ENCODE results near the gene MICA. TPM values are rescaled to one million over a fixed set of nuclear protein-coding genes. Genes with fewer than 3 reads are reported as not detected.

Gene MICA
- total and polyA plus RNA-seq, 7 donors, result 2.7 to 5.7 (median 5.0) TPM

GRCh38 chr6:31462026-31462963, 58.9 kb downstream of the MICA start:
- peak in 3 of 4 donors; percentile 11 to 25 (median 11) for ATAC-seq
- 54 to 59% (median 56%) methylated on average over 11 of the region's 11 CpGs for WGBS, 3 donors
- intact Hi-C loops (cut with DNase I), result no loop called here

DNA sequence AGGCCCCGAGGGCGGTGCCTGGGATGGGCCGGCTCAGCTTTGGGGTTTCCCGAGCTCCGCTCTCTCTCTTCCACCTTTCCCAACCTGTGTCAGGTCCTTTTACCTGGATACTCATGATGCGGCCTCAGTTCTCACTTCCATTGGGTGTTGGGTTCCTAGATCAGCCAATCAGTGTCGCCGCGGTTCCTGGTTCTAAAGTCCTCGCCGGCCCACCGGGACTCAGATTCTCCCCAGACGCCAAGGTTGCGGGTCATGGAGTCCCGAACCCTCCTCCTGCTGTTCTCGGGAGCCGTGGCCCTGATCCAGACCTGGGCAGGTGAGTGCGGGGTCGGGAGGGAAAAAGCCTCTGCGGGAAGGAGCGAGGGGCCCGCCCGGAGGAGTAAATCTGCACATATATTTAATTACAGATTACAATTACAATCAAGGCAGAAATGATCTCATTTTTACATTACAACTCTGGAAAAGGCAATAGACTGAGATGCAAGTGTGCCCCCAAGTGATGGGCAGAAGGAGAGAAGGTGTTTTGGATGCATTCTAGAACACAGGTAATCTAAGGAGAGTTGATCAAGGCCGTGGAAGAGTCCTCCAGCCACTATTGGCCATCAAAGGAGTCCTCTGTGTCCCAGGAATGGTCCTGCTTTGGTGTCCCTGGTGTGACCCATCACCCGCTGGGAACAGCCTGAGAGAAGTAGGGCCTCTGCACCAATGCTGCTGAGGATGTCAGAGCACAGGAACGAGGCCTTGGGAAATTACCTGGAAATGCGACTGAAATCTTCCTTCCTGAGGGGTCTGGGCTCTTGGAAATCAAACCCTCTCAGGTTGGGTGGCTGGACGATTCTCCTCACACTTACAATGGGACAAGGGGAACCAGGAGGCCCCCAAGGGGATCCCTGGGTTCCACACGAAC, 59.8 kb downstream of the MICA start:
- intact Hi-C loops (cut with DNase I), result no loop called here
- TF ChIP-seq, protein P1, sequence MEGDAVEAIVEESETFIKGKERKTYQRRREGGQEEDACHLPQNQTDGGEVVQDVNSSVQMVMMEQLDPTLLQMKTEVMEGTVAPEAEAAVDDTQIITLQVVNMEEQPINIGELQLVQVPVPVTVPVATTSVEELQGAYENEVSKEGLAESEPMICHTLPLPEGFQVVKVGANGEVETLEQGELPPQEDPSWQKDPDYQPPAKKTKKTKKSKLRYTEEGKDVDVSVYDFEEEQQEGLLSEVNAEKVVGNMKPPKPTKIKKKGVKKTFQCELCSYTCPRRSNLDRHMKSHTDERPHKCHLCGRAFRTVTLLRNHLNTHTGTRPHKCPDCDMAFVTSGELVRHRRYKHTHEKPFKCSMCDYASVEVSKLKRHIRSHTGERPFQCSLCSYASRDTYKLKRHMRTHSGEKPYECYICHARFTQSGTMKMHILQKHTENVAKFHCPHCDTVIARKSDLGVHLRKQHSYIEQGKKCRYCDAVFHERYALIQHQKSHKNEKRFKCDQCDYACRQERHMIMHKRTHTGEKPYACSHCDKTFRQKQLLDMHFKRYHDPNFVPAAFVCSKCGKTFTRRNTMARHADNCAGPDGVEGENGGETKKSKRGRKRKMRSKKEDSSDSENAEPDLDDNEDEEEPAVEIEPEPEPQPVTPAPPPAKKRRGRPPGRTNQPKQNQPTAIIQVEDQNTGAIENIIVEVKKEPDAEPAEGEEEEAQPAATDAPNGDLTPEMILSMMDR (IDR thresholded peaks at IDR 0.05), result no peak
- H3K4me1 ChIP-seq, result peaks cover 4% of the 10 kb centered on the region
- H3K36me3 ChIP-seq (ENCODE audit: insufficient read depth in 1 of 2, low read depth in 1 of 2), result no peaks in the 10 kb centered on the region
- H3K4me3 ChIP-seq, result peak overlapping the region; percentile 63
- WGBS, 3 donors, result 21 to 23% (median 22%) methylated on average over 27 to 29 of the region's 29 CpGs
- no peaks in the 10 kb centered on the region for H3K9me3 ChIP-seq
- H3K27me3 ChIP-seq (ENCODE audit: insufficient read depth in 3 of 3, low read length in 2 of 3), result peaks cover 0 to 16% (median 0%) of the 10 kb centered on the region in 3 donors
- DNase-seq, result peak; percentile 70 to 81
- ATAC-seq, result peak; percentile 85 to 99 (median 96)
- peak overlapping the region; percentile 69 for H3K27ac ChIP-seq

More at GRCh38 chr6:31462026-31462963, 58.9 kb downstream of the MICA start:
- peak overlapping the region; percentile 69 for H3K27ac ChIP-seq
- TF ChIP-seq, protein P1 (IDR thresholded peaks at IDR 0.05), result no peak
- no peaks in the 10 kb centered on the region for H3K9me3 ChIP-seq
- H3K36me3 ChIP-seq (ENCODE audit: insufficient read depth in 1 of 2, low read depth in 1 of 2), result no peaks in the 10 kb centered on the region
- H3K4me1 ChIP-seq, result peaks cover 4% of the 10 kb centered on the region
- H3K27me3 ChIP-seq (ENCODE audit: insufficient read depth in 3 of 3, low read length in 2 of 3), result peaks cover 0 to 16% (median 0%) of the 10 kb centered on the region in 3 donors
- H3K4me3 ChIP-seq, result peak overlapping the region; percentile 63
- DNase-seq, result no peak

DNA sequence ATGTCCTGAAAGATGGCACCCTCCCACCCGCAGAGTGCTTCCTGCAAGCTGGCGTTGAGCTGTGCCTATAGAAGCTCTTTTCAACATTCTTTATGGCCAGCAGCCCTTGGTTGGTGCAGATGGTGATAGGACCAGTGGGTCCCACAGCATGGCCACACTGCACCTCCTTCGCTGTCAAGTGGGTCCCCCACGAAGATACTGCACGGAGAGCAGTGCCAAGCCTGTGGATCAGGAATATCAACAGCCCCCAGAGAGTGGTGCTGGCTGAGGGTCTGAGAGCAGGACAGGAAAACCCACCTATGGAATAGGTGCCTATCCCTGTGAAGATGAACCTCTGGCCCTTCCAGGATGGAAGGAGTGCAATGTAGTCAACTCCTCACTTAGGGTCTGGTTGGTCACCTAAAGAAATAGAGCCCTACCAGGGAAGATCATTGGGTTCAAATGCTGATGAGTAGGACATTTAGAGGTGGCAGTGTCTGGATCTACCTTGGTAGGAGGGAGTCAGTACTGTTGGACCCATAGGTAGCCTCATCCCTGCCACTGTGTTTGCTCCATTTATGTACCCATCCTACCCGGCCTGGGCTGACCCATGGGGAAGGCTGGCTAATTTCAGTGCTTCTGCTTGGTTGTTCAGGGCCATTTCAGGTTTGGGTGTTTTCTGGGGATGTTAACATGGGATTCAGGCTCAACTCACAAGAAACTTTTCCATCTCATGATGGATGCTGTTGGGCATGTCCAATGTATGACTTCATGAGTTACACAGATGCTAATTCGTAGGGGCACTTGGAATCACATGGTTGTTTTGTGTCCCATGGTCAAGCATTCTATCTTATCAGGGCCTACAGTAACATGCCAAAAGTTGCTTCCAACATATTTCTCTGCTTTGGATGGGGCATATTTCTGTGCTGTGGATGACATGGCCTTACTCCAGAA, 61.1 kb downstream of the MICA start:
- Histone ChIP-seq H3K27ac (no peak overlapping the region), H3K36me3 (ENCODE audit: insufficient read depth in 1 of 2, low read depth in 1 of 2) (no peaks in the 10 kb centered on the region), H3K9me3 (no peaks in the 10 kb centered on the region), H3K27me3 (ENCODE audit: insufficient read depth in 3 of 3, low read length in 2 of 3) (peaks cover 0 to 16% (median 0%) of the 10 kb centered on the region in 3 donors), H3K4me3 (peak overlapping the region; percentile 63), H3K4me1 (peaks cover 4% of the 10 kb centered on the region)
- ATAC-seq (no peak), DNase-seq (no peak)
- TF ChIP-seq, protein P1 (IDR thresholded peaks at IDR 0.05), result no peak
- intact Hi-C loops (cut with DNase I), result no loop called here
- WGBS, 3 donors, result 76 to 77% (median 77%) methylated on average over 7 of the region's 7 CpGs

Other genes with a start within 250 kb of the MICA start
- 10 to 100 TPM; 10.3 to 15.2 (median 12.9) TPM for gene CCHCR1, start 245.8 kb upstream of the MICA start, total RNA-seq
- gene CCHCR1, start 245.8 kb upstream of the MICA start, polyA plus RNA-seq, result 1 to 10 TPM; 7.4 to 9.7 (median 8.3) TPM
- 1 to 10 TPM; 1.8 to 2.3 (median 2.0) TPM for gene TCF19, start 245.0 kb upstream of the MICA start, total RNA-seq
- gene TCF19, start 245.0 kb upstream of the MICA start, polyA plus RNA-seq, result 1 to 10 TPM; 1.4 to 4.8 (median 1.8) TPM
- gene POU5F1, start 232.9 kb upstream of the MICA start, total RNA-seq, result under 1 TPM in 3 of 4 donors, not detected in 1; 0.22 to 0.34 (median 0.23) TPM
- under 1 TPM; 0.27 to 0.89 (median 0.52) TPM for gene POU5F1, start 232.9 kb upstream of the MICA start, polyA plus RNA-seq
- 100 to 1,000 TPM in 3 of 4 donors, 10 to 100 TPM in 1; 99.5 to 131 (median 116) TPM for gene HLA-C, start 131.5 kb upstream of the MICA start, total RNA-seq
- gene HLA-C, start 131.5 kb upstream of the MICA start, polyA plus RNA-seq, result 100 to 1,000 TPM in 1 of 3 donors, 10 to 100 TPM in 2; 62.5 to 143 (median 80.1) TPM
- 100 to 1,000 TPM; 185 to 402 (median 277) TPM for gene HLA-B, start 46.4 kb upstream of the MICA start, total RNA-seq
- gene HLA-B, start 46.4 kb upstream of the MICA start, polyA plus RNA-seq, result 100 to 1,000 TPM; 138 to 237 (median 218) TPM
- 1 to 10 TPM in 1 of 4 donors, under 1 TPM in 3; 0.65 to 1.0 (median 0.75) TPM for gene MICB, start 94.5 kb downstream of the MICA start, total RNA-seq
- under 1 TPM; 0.25 to 0.42 (median 0.25) TPM for gene MICB, start 94.5 kb downstream of the MICA start, polyA plus RNA-seq
- not detected for gene MCCD1, start 125.4 kb downstream of the MICA start, total RNA-seq
- not detected for gene MCCD1, start 125.4 kb downstream of the MICA start, polyA plus RNA-seq
- 100 to 1,000 TPM; 141 to 186 (median 165) TPM for gene DDX39B, start 138.4 kb downstream of the MICA start, total RNA-seq
- gene DDX39B, start 138.4 kb downstream of the MICA start, polyA plus RNA-seq, result 100 to 1,000 TPM; 128 to 174 (median 134) TPM
- gene ATP6V1G2, start 143.0 kb downstream of the MICA start, total RNA-seq, result 1 to 10 TPM in 2 of 4 donors, under 1 TPM in 2; 0.66 to 2.8 (median 0.94) TPM
- gene ATP6V1G2, start 143.0 kb downstream of the MICA start, polyA plus RNA-seq, result 1 to 10 TPM in 2 of 3 donors, under 1 TPM in 1; 0.95 to 4.7 (median 1.7) TPM
- gene NFKBIL1, start 144.0 kb downstream of the MICA start, total RNA-seq, result 10 to 100 TPM; 13.7 to 19.1 (median 15.4) TPM
- 10 to 100 TPM; 20.8 to 29.3 (median 21.6) TPM for gene NFKBIL1, start 144.0 kb downstream of the MICA start, polyA plus RNA-seq
- not detected for gene LTA, start 168.7 kb downstream of the MICA start, total RNA-seq
- under 1 TPM in 2 of 3 donors, not detected in 1; 0.05 to 0.10 TPM for gene LTA, start 168.7 kb downstream of the MICA start, polyA plus RNA-seq
- under 1 TPM in 3 of 4 donors, not detected in 1; 0.34 to 0.81 (median 0.61) TPM for gene TNF, start 172.0 kb downstream of the MICA start, total RNA-seq
- gene TNF, start 172.0 kb downstream of the MICA start, polyA plus RNA-seq, result under 1 TPM in 2 of 3 donors, not detected in 1; 0.09 TPM
- under 1 TPM; 0.69 to 0.79 (median 0.74) TPM for gene LTB, start 178.8 kb downstream of the MICA start, total RNA-seq
- 1 to 10 TPM in 1 of 3 donors, under 1 TPM in 2; 0.08 to 1.0 (median 0.17) TPM for gene LTB, start 178.8 kb downstream of the MICA start, polyA plus RNA-seq
- gene LST1, start 182.7 kb downstream of the MICA start, total RNA-seq, result 1 to 10 TPM; 1.8 to 5.6 (median 3.1) TPM
- 1 to 10 TPM; 1.2 to 1.8 (median 1.7) TPM for gene LST1, start 182.7 kb downstream of the MICA start, polyA plus RNA-seq
- gene NCR3, start 189.4 kb downstream of the MICA start, total RNA-seq, result not detected
- under 1 TPM in 2 of 3 donors, not detected in 1; 0.08 to 0.20 TPM for gene NCR3, start 189.4 kb downstream of the MICA start, polyA plus RNA-seq
- 1 to 10 TPM; 2.6 to 9.5 (median 4.6) TPM for gene AIF1, start 211.6 kb downstream of the MICA start, total RNA-seq
- gene AIF1, start 211.6 kb downstream of the MICA start, polyA plus RNA-seq, result 10 to 100 TPM in 1 of 3 donors, 1 to 10 TPM in 2; 4.9 to 11.3 (median 5.7) TPM
- gene PRRC2A, start 217.1 kb downstream of the MICA start, total RNA-seq, result 100 to 1,000 TPM in 1 of 4 donors, 10 to 100 TPM in 3; 80.1 to 116 (median 81.7) TPM
- gene PRRC2A, start 217.1 kb downstream of the MICA start, polyA plus RNA-seq, result 100 to 1,000 TPM in 1 of 3 donors, 10 to 100 TPM in 2; 60.2 to 119 (median 65.3) TPM
- 100 to 1,000 TPM; 317 to 370 (median 341) TPM for gene BAG6, start 249.1 kb downstream of the MICA start, total RNA-seq
- 100 to 1,000 TPM; 294 to 419 (median 302) TPM for gene BAG6, start 249.1 kb downstream of the MICA start, polyA plus RNA-seq

Measured in psoas muscle (tissue), 8 donors.